ENCODE measurements around the gene CCDC24. TPM values are rescaled to one million over a fixed set of nuclear protein-coding genes. Genes with fewer than 3 reads are reported as not detected.

CCDC24 gene
- total RNA-seq, 4 donors from 2014 or later = 1.6 to 7.8 (median 3.7) TPM

DNA sequence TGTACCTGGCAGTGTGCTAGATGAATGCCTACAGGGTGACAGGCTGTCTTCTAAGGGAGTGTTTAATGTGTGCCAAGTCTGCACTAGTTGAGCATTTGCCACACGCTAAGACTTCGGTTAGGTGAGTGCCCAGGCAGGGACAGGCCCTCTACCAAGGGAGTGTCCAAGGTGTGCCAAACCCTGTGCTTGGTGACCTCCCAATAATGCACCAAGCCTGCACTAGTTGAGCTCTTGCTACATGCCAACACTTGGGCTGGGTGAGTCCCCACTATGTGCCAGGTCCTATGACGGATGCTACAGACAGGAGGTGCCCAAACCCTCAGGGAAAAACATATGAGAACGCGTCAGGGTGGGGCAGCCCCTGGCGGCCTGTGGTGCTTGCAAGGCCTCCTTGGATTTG is 29.1 kb downstream of the CCDC24 start:
- TF ChIP-seq, protein P1, sequence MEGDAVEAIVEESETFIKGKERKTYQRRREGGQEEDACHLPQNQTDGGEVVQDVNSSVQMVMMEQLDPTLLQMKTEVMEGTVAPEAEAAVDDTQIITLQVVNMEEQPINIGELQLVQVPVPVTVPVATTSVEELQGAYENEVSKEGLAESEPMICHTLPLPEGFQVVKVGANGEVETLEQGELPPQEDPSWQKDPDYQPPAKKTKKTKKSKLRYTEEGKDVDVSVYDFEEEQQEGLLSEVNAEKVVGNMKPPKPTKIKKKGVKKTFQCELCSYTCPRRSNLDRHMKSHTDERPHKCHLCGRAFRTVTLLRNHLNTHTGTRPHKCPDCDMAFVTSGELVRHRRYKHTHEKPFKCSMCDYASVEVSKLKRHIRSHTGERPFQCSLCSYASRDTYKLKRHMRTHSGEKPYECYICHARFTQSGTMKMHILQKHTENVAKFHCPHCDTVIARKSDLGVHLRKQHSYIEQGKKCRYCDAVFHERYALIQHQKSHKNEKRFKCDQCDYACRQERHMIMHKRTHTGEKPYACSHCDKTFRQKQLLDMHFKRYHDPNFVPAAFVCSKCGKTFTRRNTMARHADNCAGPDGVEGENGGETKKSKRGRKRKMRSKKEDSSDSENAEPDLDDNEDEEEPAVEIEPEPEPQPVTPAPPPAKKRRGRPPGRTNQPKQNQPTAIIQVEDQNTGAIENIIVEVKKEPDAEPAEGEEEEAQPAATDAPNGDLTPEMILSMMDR (IDR thresholded peaks at IDR 0.05) = no peak
- TF ChIP-seq POLR2A (IDR thresholded peaks at IDR 0.05) = no peak
- no peak for TF ChIP-seq POLR2AphosphoS5 (IDR thresholded peaks at IDR 0.05)
- TF ChIP-seq EP300 (IDR thresholded peaks at IDR 0.05) = no peak
- Histone ChIP-seq H3K27me3 (no peaks in the 10 kb centered on the region), H3K27ac (peak overlapping the region; percentile 77), H3K9me3 (no peaks in the 10 kb centered on the region), H3K36me3 (peaks cover 8% of the 10 kb centered on the region), H3K4me3 (no peak overlapping the region), H3K4me1 (peaks cover 28% of the 10 kb centered on the region)
- WGBS = 69% methylated on average over 6 of the region's 6 CpGs
- DNase-seq (ENCODE audit: low spot score in 2 of 2) = no peak

DNA sequence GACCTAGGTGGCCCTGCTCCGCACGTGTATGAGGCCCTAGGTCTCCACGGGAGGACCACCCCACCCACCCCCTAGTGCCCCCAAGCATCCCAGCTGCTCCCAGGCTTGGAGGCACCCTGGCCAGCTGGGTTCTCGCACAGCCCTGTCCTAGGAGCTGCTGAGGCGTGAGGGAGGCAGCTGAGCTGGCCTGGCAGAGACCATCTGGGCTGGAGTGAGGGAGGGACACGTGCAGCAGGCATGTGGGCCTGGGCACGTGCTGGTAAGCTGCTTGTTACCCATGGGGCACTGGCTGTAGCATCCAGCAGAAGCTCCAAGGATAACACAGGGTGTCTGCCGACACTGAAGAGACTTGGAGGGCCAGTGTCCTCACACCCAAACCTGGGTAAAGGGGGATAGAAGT is 29.8 kb downstream of the CCDC24 start:
- Histone ChIP-seq H3K27me3 (no peaks in the 10 kb centered on the region), H3K36me3 (peaks cover 8% of the 10 kb centered on the region), H3K27ac (peak overlapping the region; percentile 77), H3K4me1 (peaks cover 26% of the 10 kb centered on the region), H3K9me3 (no peaks in the 10 kb centered on the region), H3K4me3 (no peak overlapping the region)
- 77% methylated on average over 6 of the region's 8 CpGs for WGBS
- DNase-seq (ENCODE audit: low spot score in 2 of 2) = no peak
- TF ChIP-seq EP300 (IDR thresholded peaks at IDR 0.05) = no peak
- TF ChIP-seq, protein P1 (IDR thresholded peaks at IDR 0.05) = no peak
- no peak for TF ChIP-seq POLR2AphosphoS5 (IDR thresholded peaks at IDR 0.05)
- TF ChIP-seq POLR2A (IDR thresholded peaks at IDR 0.05) = no peak

DNA sequence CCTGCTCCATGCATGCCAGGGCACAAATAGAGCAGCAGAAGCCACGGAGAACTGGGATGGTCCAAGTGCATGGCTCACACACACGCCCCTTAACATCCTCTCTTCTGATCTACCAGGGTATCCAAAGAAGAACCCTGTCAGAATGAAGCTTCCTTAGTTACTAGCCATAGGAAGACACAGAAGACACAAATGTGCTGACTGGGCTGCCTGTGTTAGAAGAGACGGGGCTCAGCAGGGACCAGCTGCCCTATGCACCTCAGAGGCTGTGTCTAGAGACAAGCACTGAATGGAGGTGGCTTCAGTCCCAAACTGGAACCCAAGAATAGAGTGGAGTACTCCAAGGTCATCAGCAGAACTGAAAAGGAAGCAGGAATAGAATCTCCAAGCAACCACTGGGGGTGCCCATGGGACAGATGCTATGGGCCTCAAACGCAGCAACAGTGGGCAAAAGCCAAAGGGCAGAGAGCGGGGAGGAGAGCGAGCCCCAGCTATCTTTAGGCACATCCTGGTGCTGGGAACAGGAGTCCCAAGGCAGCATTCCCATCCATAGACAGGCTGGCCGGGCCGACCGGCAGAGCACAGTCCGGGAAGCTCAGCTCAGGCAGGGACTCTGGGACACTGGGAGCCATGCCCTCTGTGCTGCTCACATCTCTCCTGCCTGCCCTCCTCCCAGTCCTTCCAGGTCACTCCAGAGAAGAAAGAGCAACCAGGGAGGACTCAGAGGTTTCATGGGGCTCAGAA is 30.4 kb downstream of the CCDC24 start:
- no peak for DNase-seq (ENCODE audit: low spot score in 2 of 2)
- no peaks in the 10 kb centered on the region for H3K27me3 ChIP-seq
- H3K4me1 ChIP-seq = peaks cover 26% of the 10 kb centered on the region
- no peaks in the 10 kb centered on the region for H3K9me3 ChIP-seq
- no peak overlapping the region for H3K4me3 ChIP-seq
- no peak overlapping the region for H3K27ac ChIP-seq
- TF ChIP-seq EP300 (IDR thresholded peaks at IDR 0.05) = no peak
- TF ChIP-seq, protein P1 (IDR thresholded peaks at IDR 0.05) = no peak
- no peak for TF ChIP-seq POLR2A (IDR thresholded peaks at IDR 0.05)
- TF ChIP-seq POLR2AphosphoS5 (IDR thresholded peaks at IDR 0.05) = no peak
- H3K36me3 ChIP-seq = peaks cover 8% of the 10 kb centered on the region
- WGBS = 88% methylated on average over 8 of the region's 10 CpGs

DNA sequence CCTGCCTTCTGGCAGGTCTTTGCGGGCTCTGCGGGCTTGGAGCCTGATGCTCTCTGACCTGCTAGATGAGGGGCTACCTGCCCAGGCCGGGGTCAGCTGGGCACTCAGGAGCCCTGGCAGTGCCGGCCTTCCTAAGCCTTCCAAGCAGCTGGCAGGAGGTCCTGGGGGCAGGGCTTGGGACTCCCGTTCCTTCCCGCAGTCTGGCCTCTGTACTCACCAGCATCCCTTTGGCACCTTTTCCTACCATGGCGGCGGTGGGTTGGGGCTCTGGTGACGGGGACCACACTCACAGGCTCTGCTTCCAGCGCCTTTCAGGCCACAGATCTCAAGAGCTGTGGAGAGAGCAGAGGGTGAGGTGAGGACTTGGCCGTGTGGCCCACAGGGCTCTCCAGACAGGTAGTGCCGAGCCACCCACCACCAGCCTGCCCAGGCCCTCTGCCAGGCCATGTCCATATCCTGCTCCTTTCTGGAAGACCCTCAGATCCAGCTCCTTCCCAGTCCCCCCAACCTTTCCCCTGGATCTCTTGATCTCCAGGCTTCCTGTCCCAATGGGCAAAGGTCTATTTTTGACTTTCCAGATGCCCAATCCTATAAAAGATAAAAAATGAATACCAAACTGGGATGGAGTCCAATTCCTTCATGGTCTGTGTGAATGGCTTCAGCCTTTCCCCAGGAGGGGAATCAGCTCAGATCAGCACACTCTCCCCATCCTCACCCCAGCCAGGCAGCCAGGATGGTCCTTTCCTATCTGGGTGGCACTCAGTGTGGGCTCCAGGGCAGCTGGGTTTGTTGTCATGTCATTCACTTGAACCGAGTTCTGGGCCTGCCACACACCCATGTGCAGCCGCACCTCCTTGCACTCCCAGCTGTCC is 32.9 kb downstream of the CCDC24 start:
- TF ChIP-seq, protein P1 (IDR thresholded peaks at IDR 0.05) = no peak
- TF ChIP-seq POLR2AphosphoS5 (IDR thresholded peaks at IDR 0.05) = no peak
- TF ChIP-seq POLR2A (IDR thresholded peaks at IDR 0.05) = no peak
- TF ChIP-seq EP300 (IDR thresholded peaks at IDR 0.05) = no peak
- Histone ChIP-seq H3K9me3 (no peaks in the 10 kb centered on the region), H3K27me3 (no peaks in the 10 kb centered on the region), H3K36me3 (no peaks in the 10 kb centered on the region), H3K4me1 (peaks cover 41% of the 10 kb centered on the region), H3K4me3 (no peak overlapping the region), H3K27ac (no peak overlapping the region)
- WGBS = 86% methylated on average over 14 of the region's 14 CpGs
- DNase-seq (ENCODE audit: low spot score in 2 of 2) = peak in 1 of 2 donors; percentile 63

All from suprapubic skin (tissue), 4 donors.